Cerebellar cortex (tissue), 1 donor: ENCODE results near the gene SRRM5.
"Not testable (repeated sequence)": the region's sequence is repeated elsewhere in the genome, so short reads cannot be mapped to it uniquely, and the experiment has no call there.

Experiments used
- DNase-seq: peaks from one replicate; pipeline ENCODE4 v3.0.0-alpha.2; 2015; ENCODE audit warnings: low spot score

SRRM5 gene, protein sequence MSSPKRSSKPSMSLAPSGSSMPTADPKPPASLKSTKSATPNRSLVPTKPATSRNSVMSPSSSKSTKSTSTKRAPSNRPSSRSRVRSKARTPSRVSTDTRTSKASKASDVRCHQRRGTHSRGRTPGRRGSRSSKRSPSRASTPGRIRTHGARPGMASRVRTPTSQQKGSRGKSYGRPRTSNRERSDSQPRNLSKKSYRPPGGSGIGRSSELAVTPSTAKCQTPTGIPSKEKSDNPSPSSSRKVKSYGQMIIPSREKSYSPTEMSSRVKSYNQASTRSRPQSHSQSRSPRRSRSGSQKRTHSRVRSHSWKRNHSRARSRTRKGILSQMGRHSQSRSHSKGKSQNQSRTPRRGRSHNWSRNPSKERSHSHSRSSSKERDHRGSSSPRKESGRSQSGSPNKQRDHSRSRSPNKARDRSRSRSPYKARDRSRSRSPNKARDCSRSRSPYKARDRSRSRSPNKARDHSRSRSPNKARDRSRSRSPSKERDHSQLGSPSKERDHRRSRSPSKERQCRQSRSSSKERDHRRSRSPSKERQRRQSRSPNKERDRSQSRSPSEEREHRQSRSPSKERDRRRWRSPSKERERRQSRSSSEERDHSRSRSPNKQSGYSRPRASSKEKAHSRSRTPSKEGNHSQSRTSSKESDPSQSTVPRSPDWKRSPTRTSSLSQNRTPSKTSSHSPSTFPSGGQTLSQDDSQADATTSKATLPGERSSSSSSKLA

DNA sequence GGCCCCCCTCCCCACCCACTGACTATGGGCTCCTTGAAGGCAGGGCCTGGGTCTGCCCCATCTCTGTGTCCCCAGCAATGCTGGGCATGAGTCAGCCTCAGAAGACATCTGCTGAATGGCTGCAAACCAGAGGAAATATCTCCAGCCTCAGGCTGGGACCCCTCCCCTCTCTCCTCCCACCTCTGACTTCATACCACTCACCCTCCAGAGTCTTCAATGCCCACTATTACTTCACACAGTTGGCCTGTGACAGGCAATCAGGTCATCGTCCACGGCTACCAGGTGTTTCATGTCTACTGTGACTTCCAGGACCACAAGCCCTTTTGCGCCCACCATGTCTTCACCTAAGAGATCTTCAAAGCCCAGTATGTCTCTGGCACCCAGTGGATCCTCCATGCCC lies at the start of gene SRRM5:
Gene SRRM5, plus strand, starts transcription at position 301 of the 400 bp plus-strand sequence. Its CDS starts 34 bp downstream, at position 335.
- no peak for DNase-seq

- no peak for DNase-seq
Observed at GRCh38 chr19:43562226-43562697, 49.6 kb upstream of the SRRM5 start.

GRCh38 chr19:43562698-43563241 lies 49.1 kb upstream of the SRRM5 start:
- peak; percentile 94 for DNase-seq

- DNase-seq: no peak
Observed at GRCh38 chr19:43563816-43564457, 48.0 kb upstream of the SRRM5 start.

DNA sequence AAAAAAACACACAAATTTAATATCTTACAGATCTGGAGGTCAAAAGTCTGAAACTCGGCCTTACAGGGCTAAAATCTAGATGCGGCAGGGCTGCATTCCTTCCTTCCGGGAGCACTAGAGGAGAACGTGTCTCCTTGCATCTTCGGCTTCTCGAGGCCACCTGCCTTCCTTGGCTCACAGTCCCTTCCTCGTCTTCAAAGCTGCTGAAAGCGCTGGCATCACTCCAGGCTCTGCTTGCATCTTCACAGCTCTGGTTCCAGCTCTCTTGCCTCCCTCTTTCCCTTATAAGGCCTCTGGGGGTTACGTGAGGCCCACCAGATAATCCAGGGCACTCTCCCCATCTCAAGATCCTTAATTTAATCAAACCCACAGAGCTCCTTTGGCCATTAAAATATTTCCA lies 47.1 kb upstream of the SRRM5 start:
- DNase-seq: peak; percentile 82

- no peak for DNase-seq
Observed at GRCh38 chr19:43569657-43570056, 42.2 kb upstream of the SRRM5 start.

DNA sequence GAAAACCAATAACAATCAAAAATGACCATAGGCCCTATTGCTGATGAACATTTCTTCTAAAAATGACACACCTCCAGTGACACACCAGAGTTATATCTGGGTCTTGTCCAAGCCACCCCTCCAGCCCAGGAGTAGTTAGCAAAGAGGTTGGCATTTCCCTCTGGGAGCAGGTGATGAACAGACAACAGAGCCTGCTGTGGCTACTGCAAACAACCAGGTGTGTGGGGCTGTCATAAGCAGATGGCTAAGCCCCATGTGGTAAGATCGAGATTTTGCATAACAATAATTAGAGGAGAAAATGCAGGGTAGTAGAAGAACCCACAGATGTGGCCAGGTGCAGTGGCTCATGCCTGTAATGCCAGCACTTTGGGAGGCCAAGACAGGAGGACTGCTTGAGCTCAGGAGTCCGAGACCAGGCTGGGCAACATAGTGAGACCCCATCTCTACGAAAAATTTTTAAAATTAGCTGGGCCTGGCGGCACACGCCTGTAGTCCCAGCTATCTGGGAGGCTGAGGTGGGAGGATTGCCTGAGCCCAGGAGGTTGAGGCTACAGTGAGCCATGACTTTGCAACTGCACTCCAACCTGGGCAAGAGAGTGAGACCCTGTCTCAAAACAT lies 41.6 kb upstream of the SRRM5 start:
- DNase-seq: no peak

DNA sequence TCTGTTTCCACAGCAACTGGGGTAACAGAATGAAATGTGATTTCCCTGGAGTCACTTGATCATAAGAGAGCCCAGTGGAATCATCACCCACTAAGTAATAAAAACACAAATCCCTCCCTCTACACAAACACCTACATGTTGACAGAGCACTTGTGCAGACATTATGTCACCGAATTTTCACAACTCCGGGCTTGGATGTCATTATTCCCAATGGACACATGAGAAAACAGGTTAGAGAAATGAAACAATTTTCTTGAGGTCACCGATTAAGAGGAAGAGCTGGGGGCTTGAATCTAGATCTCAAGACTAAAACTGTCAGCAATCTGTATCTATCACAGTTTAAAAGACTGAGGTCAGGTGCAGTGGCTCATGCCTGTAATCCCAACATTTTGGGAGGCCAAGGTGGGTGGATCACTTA lies 39.7 kb upstream of the SRRM5 start:
- no peak for DNase-seq

DNA sequence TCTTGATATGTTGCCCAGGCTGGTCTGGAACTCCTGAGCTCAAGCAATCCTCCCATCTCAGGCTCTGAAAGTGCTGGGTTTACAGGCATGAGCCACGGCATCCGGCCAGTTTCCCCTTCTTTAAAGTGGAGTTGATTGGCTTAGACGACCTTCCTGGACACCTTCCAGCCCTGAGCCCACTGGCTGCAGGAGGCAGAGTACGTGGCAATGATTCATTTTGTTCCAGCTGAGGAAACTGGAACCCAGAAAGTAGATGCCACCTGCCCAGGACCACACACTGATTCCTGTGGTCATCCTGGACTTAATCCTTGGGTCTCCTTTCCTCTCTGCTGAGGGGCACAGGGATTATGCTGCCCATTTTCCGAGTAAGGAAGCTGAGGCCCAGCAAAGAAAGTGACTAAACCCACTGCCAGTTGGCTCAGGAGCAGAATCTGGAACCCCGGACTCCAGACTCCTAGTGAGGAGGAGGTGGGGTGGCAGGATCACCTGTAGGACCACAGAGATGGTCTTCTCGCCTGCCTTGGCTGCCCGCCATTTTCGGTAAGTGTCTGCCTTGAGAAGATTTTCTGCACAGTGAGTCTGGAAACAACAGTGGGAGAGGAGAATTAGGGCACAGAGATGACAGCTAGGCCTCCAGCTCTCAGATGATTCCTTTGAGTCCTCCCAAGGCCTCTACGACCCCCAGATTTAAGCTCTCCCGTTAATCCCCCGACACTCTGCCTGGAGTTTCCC lies 37.3 kb upstream of the SRRM5 start:
- DNase-seq: no peak

DNA sequence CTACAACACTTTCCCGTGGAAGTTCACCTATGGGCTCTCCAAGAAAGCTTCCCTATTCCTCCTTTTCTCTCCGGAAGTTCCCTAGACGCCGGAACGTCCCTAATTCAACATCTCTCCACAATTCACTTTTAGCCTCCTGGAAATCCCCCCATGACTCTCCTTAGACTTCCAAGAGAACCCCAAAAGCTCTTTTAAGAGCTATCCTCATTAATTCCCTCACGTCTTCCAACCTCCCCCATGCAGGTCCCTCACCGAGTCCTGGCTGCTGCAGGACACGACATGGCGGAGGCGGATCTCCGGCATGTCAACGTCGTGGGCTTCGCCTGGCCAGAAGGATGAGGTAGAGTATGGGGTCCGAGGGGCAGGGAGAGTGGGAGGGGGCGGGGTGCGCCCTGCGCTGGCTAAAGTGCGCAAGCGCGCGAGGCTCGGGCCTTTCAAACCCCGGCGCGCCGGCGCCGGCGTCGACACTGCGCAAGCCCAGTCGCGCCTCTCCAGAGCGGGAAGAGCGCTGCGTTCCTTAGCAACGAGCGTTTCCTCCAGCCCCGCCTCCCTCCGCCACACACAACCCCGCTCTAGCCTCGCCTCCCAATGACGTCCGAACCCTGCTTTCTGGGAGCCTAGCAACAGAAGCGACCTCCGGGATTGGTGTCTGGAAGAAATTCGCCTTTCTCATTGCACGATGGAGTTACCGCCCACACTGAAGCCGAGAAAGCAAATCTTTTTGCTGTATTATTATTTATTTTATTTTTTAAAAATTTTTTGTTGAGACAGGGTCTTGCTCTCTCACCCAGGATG lies 36.5 kb upstream of the SRRM5 start, which contains the start of the genes PINLYP and XRCC1:
Gene PINLYP, plus strand, starts transcription at position 646 of the 795 bp plus-strand sequence. CDS start 1,391 bp downstream, outside the sequence.
Gene XRCC1, minus strand, starts transcription at position 372 of the 795 bp plus-strand sequence. Its CDS starts 69 bp downstream, at position 303.
- peak; percentile 100 for DNase-seq

DNA sequence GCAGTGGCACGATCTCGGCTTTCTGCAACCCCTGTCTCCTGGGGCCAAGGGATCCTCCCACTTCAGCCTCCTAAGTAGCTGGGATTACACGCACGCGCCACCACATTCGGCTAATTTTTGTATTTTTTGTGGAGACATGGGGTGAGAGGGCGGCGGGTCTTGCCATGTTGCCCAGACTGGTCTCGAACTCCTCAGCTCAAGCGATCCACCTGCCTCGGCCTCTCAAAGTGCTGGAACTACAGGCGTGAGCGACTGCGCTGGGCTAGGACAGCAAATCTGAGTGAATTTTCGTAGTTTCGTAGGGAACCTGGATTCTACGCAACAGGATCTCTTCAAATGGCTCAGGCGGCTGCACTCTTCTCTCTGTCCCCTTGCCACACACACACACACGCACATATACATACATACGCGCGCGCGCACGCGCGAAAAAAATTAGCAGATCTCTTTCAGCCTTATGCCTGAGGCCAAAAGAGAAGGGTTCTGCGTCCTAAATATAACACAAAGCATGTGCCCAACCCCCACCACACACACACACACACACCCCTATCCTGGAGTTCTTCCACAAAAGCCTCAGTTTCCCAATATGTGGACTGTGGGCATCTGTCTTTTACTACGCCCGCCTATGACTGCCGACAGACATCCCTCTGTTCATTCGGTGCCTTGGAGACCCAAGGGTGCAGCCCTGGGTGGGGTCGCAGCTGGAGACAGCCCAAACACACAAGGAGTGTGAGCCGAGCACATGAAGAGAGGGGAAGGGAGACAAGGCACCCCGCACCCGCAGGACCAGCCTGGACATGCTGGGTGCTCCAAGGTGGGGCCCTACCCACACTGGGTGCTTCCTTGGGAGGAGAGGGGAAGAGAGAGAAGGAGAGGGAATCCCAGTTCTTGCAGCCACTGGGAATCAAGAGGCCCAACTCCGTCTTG lies 35.7 kb upstream of the SRRM5 start:
- no peak for DNase-seq

- DNase-seq: no peak
Observed at GRCh38 chr19:43578787-43579186, 33.1 kb upstream of the SRRM5 start.

GRCh38 chr19:43581467-43581866 lies 30.4 kb upstream of the SRRM5 start:
- no peak for DNase-seq

GRCh38 chr19:43582495-43582894 lies 29.4 kb upstream of the SRRM5 start:
- DNase-seq: no peak

DNA sequence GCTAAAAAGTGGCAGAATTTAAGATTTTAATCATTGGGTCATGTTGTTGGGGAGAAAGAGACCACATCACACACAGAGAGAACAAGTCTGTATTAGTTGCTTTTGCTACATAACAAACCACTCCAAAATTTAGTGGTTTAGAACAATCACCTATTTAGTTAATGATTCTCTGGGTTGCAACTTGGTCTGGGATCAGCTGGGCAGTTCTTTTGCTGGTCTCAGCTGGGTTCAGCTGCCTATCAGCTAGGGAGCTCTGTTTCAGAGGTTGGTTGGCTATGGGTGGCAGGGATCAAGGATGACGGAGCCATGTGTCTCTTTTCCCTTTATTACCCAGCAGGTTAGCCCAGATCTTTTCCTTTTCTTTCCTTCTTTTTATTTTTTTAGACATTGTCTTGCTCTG lies 27.4 kb upstream of the SRRM5 start:
- DNase-seq: no peak

DNA sequence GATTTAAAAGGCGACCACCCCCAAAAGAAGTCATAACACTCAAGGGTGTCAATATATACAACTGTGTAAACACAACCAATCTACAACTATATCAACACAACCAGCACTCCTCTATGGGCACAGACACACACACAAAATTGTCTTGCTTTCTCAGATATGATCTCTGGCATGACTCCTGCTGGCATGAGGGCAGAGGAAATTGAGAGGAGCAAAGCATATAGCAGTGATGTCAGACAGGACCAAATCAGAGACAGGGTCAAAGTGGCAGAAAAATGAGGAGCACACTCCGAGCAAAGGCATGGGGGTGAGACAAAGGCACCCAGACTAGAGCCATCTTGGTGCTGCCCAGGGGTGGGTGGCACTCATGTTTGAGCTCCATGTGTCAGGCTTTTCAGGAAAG lies 25.5 kb upstream of the SRRM5 start:
- DNase-seq: no peak

DNA sequence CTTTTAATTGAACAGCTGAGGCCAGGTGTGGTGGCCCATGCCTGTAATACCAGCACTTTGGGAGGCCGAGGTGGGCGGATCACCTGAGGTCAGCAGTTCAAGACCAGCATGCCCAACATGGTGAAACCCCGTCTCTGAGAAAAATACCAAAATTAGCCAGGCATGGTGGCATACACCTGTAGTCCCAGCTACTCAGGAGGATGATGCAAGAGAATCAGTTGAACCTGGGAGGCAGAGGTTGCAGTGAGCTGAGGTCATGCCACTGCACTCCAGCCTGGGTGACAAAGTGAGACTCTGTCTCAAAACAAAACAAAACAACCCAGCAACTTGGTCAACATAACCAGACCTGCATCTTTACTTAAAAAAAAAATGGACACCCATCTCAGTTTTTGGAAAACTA lies 24.9 kb upstream of the SRRM5 start:
- DNase-seq: not testable (repeated sequence)

DNA sequence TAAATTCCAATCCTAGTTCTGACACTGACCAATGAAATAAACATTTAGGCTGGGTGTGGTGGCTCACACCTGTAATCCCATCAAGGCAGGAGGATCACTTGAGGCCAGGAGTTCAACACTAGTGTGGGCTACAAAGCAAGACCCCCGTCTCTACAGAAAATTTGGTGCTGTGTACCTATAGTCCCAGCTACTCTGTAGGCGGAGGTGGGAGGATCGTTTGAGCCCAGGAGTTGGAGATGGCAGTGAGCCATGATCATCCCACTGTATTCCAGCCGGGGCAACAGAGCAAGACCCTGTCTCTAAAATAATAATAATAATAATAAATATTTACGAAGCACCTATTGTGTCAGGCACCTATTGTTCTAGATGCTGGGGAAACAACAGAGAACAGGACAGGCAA lies 22.6 kb upstream of the SRRM5 start:
- DNase-seq: no peak

- DNase-seq: no peak
Observed at GRCh38 chr19:43589678-43590077, 22.2 kb upstream of the SRRM5 start.
